Kidney (tissue), 14 donors: Measurements from ENCODE around the gene GRAMD1A. TPM values are rescaled to one million over a fixed set of nuclear protein-coding genes. Genes with fewer than 3 reads are reported as not detected.

Source experiments
- DNase-seq, 5 donors: peaks; one replicate each; pipeline ENCODE4 v3.0.0-alpha.2; 2013 to 2020
- FAIRE-seq: peaks from 2 replicates; lab custom pipeline; 2012; peaks lifted over from hg19 to GRCh38; lab: Jason Lieb, UNC
- H3K27ac ChIP-seq, 2 donors: one replicate each; pipeline ENCODE4 v1.7.0; 2013; ENCODE audit warnings: low read depth in 2 of 2, low read length in 2 of 2, inconsistent platforms in 1 of 2
- H3K27me3 ChIP-seq: one replicate; pipeline ENCODE4 v1.7.1; 2013; ENCODE audit warnings: low read length, inconsistent platforms; ENCODE audit not compliant: control insufficient read depth, insufficient read depth
- H3K36me3 ChIP-seq, 3 donors: one replicate each; pipeline versions ENCODE4 v1.7.0 to v1.7.1; 2013; ENCODE audit warnings: low read length in 3 of 3, control low read depth in 1 of 3, inconsistent platforms in 1 of 3; ENCODE audit not compliant: insufficient read depth in 3 of 3, control insufficient read depth in 2 of 3
- H3K4me1 ChIP-seq, 3 donors: one replicate each; pipeline versions ENCODE4 v1.7.0 to v1.7.1; 2013; ENCODE audit warnings: low read length in 3 of 3, inconsistent platforms in 1 of 3, low read depth in 1 of 3; ENCODE audit not compliant: control insufficient read depth in 2 of 3, insufficient read depth in 2 of 3
- H3K4me3 ChIP-seq, 3 donors: one replicate each; pipeline versions ENCODE4 v1.7.0 to v1.8.1; 2013; ENCODE audit warnings: low read length in 3 of 3, control low read depth in 1 of 3, inconsistent platforms in 1 of 3
- H3K9ac ChIP-seq, 3 donors: one replicate each; pipeline versions ENCODE4 v1.7.0 to v1.7.1; 2013; ENCODE audit warnings: low read length in 3 of 3, control low read depth in 1 of 3, inconsistent platforms in 1 of 3
- H3K9me3 ChIP-seq, 3 donors: one replicate each; pipeline versions ENCODE4 v1.7.0 to v1.7.1; 2013; ENCODE audit warnings: low read length in 3 of 3, control low read depth in 1 of 3, inconsistent platforms in 1 of 3; ENCODE audit not compliant: control insufficient read depth in 2 of 3, insufficient read depth in 1 of 3
- intact Hi-C: fragments of 100-400 bp; cut with DNase I; formaldehyde crosslinking; loops from one replicate; pipeline ENCODE4 v1.11.1; 2022
- polyA plus RNA-seq: library from polyadenylated mRNA; stranded (reverse); fragments of 350-450 nt; fragmentation: Illumina TruSeq; extraction: RNeasy Lipid Tissue Mini Kit (QIAGEN cat#74804); gene quantifications from one replicate; pipeline ENCODE4 v1.2.3, GENCODE V29; 2014; ENCODE audit warnings: low read depth, low replicate concordance; ENCODE audit not compliant: insufficient read depth
- total RNA-seq: library from RNA; stranded (reverse); fragmentation: NEBNext Ultra II Directional; extraction: Animal tissue kit (Norgen Biotek cat#: 25700); gene quantifications from one replicate; pipeline ENCODE4 v1.2.1, GENCODE V29; 2021
- TF ChIP-seq, protein P1 (sequence below): IDR thresholded peaks from 3 replicates; pipeline ENCODE4 v1.5.1; 2012; ENCODE audit warnings: mild to moderate bottlenecking, moderate library complexity, borderline replicate concordance; ENCODE audit not compliant: insufficient read depth; ENCODE audit errors: extremely low read depth
- donor health status: control.
- donor health status: control.
- donor health status: control.
- donor health status: control.
- donor health status: control.
- donor health status: DM: yes; HTN: yes; CAD: no.
- donor health status: Normal renal cell carcinoma (clear cell type).

GRAMD1A gene
- total and polyA plus RNA-seq, 2 donors from 2014 or later, result 29.8 to 87.3 TPM

DNA sequence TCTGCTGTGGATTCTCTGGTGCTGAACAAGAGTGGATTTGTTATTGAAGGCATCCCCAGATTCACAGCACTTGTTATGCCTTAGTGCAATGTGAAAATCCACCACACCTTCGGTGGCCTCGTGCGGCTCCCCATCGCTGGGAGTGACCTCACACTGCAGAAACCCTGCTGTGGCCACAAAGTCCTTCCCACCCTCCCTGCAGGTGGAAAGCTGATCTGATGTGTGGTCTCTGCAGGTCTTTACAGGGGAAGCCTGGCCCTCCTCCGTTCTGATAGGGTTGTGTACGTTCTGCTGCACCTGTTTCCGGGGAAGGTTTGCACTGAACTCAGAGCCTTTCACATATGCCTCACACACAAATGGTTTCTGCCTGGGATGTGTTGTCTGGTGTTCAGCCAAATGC, 41.1 kb upstream of the GRAMD1A start:
- Histone ChIP-seq H3K27me3 (no peaks in the 10 kb centered on the region), H3K9ac (no peak overlapping the region), H3K36me3 (peaks cover 24 to 43% (median 28%) of the 10 kb centered on the region in 3 donors), H3K4me1 (peaks cover 0 to 7% (median 0%) of the 10 kb centered on the region in 3 donors), H3K27ac (no peak overlapping the region), H3K9me3 (peaks cover 11 to 57% (median 34%) of the 10 kb centered on the region in 3 donors), H3K4me3 (no peak overlapping the region)
- intact Hi-C loops, result no loop called here
- TF ChIP-seq, protein P1, sequence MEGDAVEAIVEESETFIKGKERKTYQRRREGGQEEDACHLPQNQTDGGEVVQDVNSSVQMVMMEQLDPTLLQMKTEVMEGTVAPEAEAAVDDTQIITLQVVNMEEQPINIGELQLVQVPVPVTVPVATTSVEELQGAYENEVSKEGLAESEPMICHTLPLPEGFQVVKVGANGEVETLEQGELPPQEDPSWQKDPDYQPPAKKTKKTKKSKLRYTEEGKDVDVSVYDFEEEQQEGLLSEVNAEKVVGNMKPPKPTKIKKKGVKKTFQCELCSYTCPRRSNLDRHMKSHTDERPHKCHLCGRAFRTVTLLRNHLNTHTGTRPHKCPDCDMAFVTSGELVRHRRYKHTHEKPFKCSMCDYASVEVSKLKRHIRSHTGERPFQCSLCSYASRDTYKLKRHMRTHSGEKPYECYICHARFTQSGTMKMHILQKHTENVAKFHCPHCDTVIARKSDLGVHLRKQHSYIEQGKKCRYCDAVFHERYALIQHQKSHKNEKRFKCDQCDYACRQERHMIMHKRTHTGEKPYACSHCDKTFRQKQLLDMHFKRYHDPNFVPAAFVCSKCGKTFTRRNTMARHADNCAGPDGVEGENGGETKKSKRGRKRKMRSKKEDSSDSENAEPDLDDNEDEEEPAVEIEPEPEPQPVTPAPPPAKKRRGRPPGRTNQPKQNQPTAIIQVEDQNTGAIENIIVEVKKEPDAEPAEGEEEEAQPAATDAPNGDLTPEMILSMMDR, result no peak
- DNase-seq (no peak), FAIRE-seq (no peak)

- Histone ChIP-seq H3K9ac (no peak overlapping the region), H3K4me3 (no peak overlapping the region), H3K4me1 (peaks cover 0 to 7% (median 0%) of the 10 kb centered on the region in 3 donors), H3K9me3 (peaks cover 11 to 51% (median 34%) of the 10 kb centered on the region in 3 donors), H3K27me3 (no peaks in the 10 kb centered on the region), H3K36me3 (peaks cover 24 to 43% (median 28%) of the 10 kb centered on the region in 3 donors), H3K27ac (no peak overlapping the region)
- intact Hi-C loops, result no loop called here
- FAIRE-seq (no peak), DNase-seq (no peak)
- TF ChIP-seq, protein P1, result no peak
These were observed 39.9 kb upstream of the GRAMD1A start for GRCh38 chr19:34960103-34960805.

DNA sequence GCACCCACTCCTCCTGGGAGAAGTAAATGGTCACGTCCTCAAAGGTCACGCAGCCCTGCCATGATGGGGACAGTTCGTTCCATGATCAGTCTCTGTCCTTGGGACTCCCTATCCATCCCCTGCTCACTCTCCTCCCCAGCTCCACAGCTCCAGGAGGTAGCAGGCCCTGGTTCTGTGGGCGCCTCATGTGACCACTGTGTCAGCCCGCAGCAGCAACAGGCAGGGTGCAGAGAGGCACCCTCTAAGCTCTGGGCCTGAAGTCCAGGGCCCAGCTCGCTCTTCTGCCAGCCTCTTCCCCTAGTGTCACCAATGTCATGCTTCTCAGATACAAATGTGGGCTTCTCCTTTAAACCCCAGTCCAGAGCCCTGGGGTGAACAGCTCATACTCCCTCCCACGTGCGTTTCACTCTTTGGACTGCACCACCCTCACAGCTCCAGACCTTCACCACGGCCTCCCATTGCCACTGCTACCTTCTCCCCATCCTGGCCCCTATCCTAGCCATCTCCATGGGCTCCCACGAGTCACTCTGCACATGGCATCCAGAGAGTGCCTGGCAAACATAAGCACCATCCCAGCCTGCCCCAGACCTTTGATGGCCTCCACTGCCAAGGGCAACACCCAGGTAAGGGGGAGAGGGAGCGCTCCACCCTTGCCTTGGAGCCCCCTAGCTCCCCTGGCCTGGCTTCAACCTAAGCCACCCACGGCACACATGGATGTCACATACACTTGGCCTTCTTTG, 39.0 kb upstream of the GRAMD1A start:
- FAIRE-seq (no peak), DNase-seq (no peak)
- intact Hi-C loops, result no loop called here
- H3K27ac ChIP-seq, result no peak overlapping the region
- no peaks in the 10 kb centered on the region for H3K27me3 ChIP-seq
- peaks cover 24 to 43% (median 28%) of the 10 kb centered on the region in 3 donors for H3K36me3 ChIP-seq
- peaks cover 10 to 50% (median 31%) of the 10 kb centered on the region in 3 donors for H3K9me3 ChIP-seq
- H3K9ac ChIP-seq, result no peak overlapping the region
- H3K4me1 ChIP-seq, result peaks cover 0 to 7% (median 0%) of the 10 kb centered on the region in 3 donors
- H3K4me3 ChIP-seq, result no peak overlapping the region
- TF ChIP-seq, protein P1, result no peak
